Islet precursor cell (in vitro differentiated cells): ENCODE results near the gene TEX53.

Source experiments
- DNase-seq: peaks from one replicate; pipeline ENCODE4 v3.0.0-alpha.2; 2018

TEX53 gene

GRCh38 chr9:114678795-114679194, 21.2 kb upstream of the TEX53 start:
- no peak for DNase-seq

GRCh38 chr9:114678130-114678529, 20.5 kb upstream of the TEX53 start:
- DNase-seq, result no peak

GRCh38 chr9:114677418-114677817, 19.8 kb upstream of the TEX53 start:
- peak; percentile 95 for DNase-seq

GRCh38 chr9:114676901-114677300, 19.3 kb upstream of the TEX53 start:
- DNase-seq, result no peak

GRCh38 chr9:114674798-114675540, 17.4 kb upstream of the TEX53 start:
- DNase-seq, result peak; percentile 48

- peak; percentile 41 for DNase-seq
Observed at GRCh38 chr9:114674076-114674797, 16.6 kb upstream of the TEX53 start.

GRCh38 chr9:114671605-114672004, 14.0 kb upstream of the TEX53 start:
- DNase-seq, result peak; percentile 21

GRCh38 chr9:114669961-114670360, 12.4 kb upstream of the TEX53 start:
- DNase-seq, result no peak

GRCh38 chr9:114668146-114668545, 10.5 kb upstream of the TEX53 start:
- DNase-seq, result peak; percentile 26

- DNase-seq, result peak; percentile 38
Observed at GRCh38 chr9:114666851-114667250, 9.2 kb upstream of the TEX53 start.

GRCh38 chr9:114666401-114666800, 8.8 kb upstream of the TEX53 start:
- no peak for DNase-seq

- no peak for DNase-seq
Observed at GRCh38 chr9:114664181-114664580, 6.6 kb upstream of the TEX53 start.

GRCh38 chr9:114662081-114662989, 4.7 kb upstream of the TEX53 start:
- DNase-seq, result peak; percentile 81

- peak; percentile 48 for DNase-seq
Observed at GRCh38 chr9:114656301-114656700, 1.3 kb downstream of the TEX53 start.

GRCh38 chr9:114655689-114656088, 1.9 kb downstream of the TEX53 start:
- DNase-seq, result peak; percentile 32

GRCh38 chr9:114653556-114654159, 3.9 kb downstream of the TEX53 start:
- DNase-seq, result peak; percentile 85

- peak; percentile 28 for DNase-seq
Observed at GRCh38 chr9:114652776-114653555, 4.6 kb downstream of the TEX53 start.

- DNase-seq, result no peak
Observed at GRCh38 chr9:114643896-114644295, 13.7 kb downstream of the TEX53 start.

- DNase-seq, result no peak
Observed at GRCh38 chr9:114643001-114643400, 14.6 kb downstream of the TEX53 start.

- DNase-seq, result no peak
Observed at GRCh38 chr9:114641967-114642366, 15.6 kb downstream of the TEX53 start.

GRCh38 chr9:114638404-114638803, 19.2 kb downstream of the TEX53 start:
- DNase-seq, result no peak

GRCh38 chr9:114634387-114634786, 23.2 kb downstream of the TEX53 start:
- no peak for DNase-seq
